ENCODE results near the gene EAF2.

DNA sequence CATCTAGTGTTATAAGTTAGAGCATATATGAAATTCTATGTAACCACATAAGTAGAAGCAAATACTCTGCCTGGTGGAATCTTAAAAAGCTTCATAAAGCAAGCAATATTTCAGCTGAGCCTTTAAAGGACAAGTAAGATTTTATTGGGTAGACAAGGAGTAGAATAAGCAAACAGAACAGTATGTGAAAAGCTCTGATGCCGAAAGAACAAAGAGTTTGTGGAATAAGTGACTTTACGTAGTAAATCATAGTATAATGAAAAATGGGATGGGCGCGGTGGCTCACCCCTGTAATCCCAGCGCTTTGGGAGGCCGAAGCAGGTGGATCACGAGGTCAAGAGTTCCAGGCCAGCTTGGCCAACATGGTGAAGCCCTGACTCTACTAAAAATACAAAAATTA is 9.9 kb downstream of the EAF2 start:
- TF ChIP-seq, protein P1, sequence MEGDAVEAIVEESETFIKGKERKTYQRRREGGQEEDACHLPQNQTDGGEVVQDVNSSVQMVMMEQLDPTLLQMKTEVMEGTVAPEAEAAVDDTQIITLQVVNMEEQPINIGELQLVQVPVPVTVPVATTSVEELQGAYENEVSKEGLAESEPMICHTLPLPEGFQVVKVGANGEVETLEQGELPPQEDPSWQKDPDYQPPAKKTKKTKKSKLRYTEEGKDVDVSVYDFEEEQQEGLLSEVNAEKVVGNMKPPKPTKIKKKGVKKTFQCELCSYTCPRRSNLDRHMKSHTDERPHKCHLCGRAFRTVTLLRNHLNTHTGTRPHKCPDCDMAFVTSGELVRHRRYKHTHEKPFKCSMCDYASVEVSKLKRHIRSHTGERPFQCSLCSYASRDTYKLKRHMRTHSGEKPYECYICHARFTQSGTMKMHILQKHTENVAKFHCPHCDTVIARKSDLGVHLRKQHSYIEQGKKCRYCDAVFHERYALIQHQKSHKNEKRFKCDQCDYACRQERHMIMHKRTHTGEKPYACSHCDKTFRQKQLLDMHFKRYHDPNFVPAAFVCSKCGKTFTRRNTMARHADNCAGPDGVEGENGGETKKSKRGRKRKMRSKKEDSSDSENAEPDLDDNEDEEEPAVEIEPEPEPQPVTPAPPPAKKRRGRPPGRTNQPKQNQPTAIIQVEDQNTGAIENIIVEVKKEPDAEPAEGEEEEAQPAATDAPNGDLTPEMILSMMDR (IDR thresholded peaks at IDR 0.05): no peak
- TF ChIP-seq POLR2AphosphoS5 (IDR thresholded peaks at IDR 0.05): no peak
- TF ChIP-seq POLR2A (IDR thresholded peaks at IDR 0.05): no peak
- no peak for TF ChIP-seq EP300 (IDR thresholded peaks at IDR 0.05)

Data from stomach (tissue), 4 donors.